ENCODE measurements around the gene EFCAB6. TPM values are rescaled to one million over a fixed set of nuclear protein-coding genes. Genes with fewer than 3 reads are reported as not detected.

Gene EFCAB6
- polyA plus RNA-seq, 2 of the 4 experiments (the other 2 are of a cell fraction), result 0.46 to 1.2 TPM

GRCh38 chr22:43491737-43492136 is 320.4 kb downstream of the EFCAB6 start:
- ATAC-seq (no peak), FAIRE-seq (no peak), DNase-seq (ENCODE audit: low read depth in 1 of 2, low spot score in 1 of 2) (no peak)
- ChIA-PET CTCF (no interaction called here), POLR2A (interaction anchor here (0.5 kb wide), 1 partner anchor 28 kb away, joined by 3 read pairs; no protein-coding TSS in a partner anchor)
- TF ChIP-seq SMC3 (IDR thresholded peaks at IDR 0.05) (no peak), CTCF (IDR thresholded peaks at IDR 0.05) (no peak), CEBPB (IDR thresholded peaks at IDR 0.05) (no peak), NPAS2 (CRISPR knock-in tag; IDR thresholded peaks at IDR 0.05; ENCODE audit: borderline replicate concordance) (no peak), RCOR1 (IDR thresholded peaks at IDR 0.05; ENCODE audit: low read depth, low read length) (no peak), ZC3H11A (IDR thresholded peaks at IDR 0.05) (no peak), JUN (IDR thresholded peaks at IDR 0.05) (no peak)
- Histone ChIP-seq H3K27ac (no peak overlapping the region), H3K4me2 (no peak overlapping the region), H3K9me3 (no peaks in the 10 kb centered on the region), H3K4me3 (no peak overlapping the region), H3K4me1 (no peaks in the 10 kb centered on the region)
- 20% methylated on average over 1 of the region's 1 CpG for WGBS (ENCODE audit: missing lambda C conversion rate)

- no peaks in the 10 kb centered on the region for H3K9me3 ChIP-seq
- H3K27ac ChIP-seq, result no peak overlapping the region
- H3K4me3 ChIP-seq, result no peak overlapping the region
- H3K4me2 ChIP-seq, result no peak overlapping the region
- 31% methylated on average over 3 of the region's 3 CpGs for WGBS (ENCODE audit: missing lambda C conversion rate)
- CTCF ChIA-PET, result no interaction called here
- H3K4me1 ChIP-seq, result no peaks in the 10 kb centered on the region
- FAIRE-seq (no peak), ATAC-seq (no peak), DNase-seq (ENCODE audit: low read depth in 1 of 2, low spot score in 1 of 2) (no peak)
- POLR2A ChIA-PET, result no interaction called here
- no peak for TF ChIP-seq EHMT2 (IDR thresholded peaks at IDR 0.05; ENCODE audit: low read depth)
- TF ChIP-seq ELK1 (IDR thresholded peaks at IDR 0.05; ENCODE audit: low read depth, low read length), result no peak
- no peak for TF ChIP-seq POLR2AphosphoS2 (conservative IDR thresholded peaks at IDR 0.05; ENCODE audit: low read length)
- TF ChIP-seq HDAC2 (IDR thresholded peaks at IDR 0.05), result no peak
- no peak for TF ChIP-seq CBX2 (IDR thresholded peaks at IDR 0.05; ENCODE audit: borderline replicate concordance, low read depth)
Observed at GRCh38 chr22:43491177-43491576, 320.9 kb downstream of the EFCAB6 start.

GRCh38 chr22:43490311-43490710 is 321.8 kb downstream of the EFCAB6 start:
- CTCF ChIA-PET, result interaction anchor here (1.1 kb wide), 1 partner anchor 114 kb away, joined by 3 read pairs; no protein-coding TSS in a partner anchor
- no peak for FAIRE-seq
- ATAC-seq, result no peak
- POLR2A ChIA-PET, result no interaction called here
- Histone ChIP-seq H3K4me2 (no peak overlapping the region), H3K9me3 (no peaks in the 10 kb centered on the region), H3K4me3 (no peak overlapping the region), H3K27ac (no peak overlapping the region), H3K4me1 (no peaks in the 10 kb centered on the region)
- WGBS (ENCODE audit: missing lambda C conversion rate), result 35% methylated on average over 7 of the region's 7 CpGs
- TF ChIP-seq CBX2 (IDR thresholded peaks at IDR 0.05; ENCODE audit: borderline replicate concordance, low read depth) (no peak), CHD4 (IDR thresholded peaks at IDR 0.05; ENCODE audit: borderline replicate concordance) (no peak), BHLHE40 (IDR thresholded peaks at IDR 0.05; ENCODE audit: low read depth, low read length) (no peak), TP53 (CRISPR knock-in tag; IDR thresholded peaks at IDR 0.05) (no peak), CHD2 (IDR thresholded peaks at IDR 0.05; ENCODE audit: low read length, partially characterized antibody) (no peak), RNF2 (IDR thresholded peaks at IDR 0.05; ENCODE audit: borderline replicate concordance, low read depth) (no peak), FOSB (CRISPR knock-in tag; IDR thresholded peaks at IDR 0.05) (no peak), REST (IDR thresholded peaks at IDR 0.05) (no peak), ZNF302 (CRISPR knock-in tag; IDR thresholded peaks at IDR 0.05) (no peak), RFX5 (IDR thresholded peaks at IDR 0.05) (no peak), EHMT2 (IDR thresholded peaks at IDR 0.05; ENCODE audit: low read depth) (no peak), ZSCAN20 (CRISPR knock-in tag; IDR thresholded peaks at IDR 0.05) (no peak), HMGXB4 (CRISPR knock-in tag; IDR thresholded peaks at IDR 0.05; ENCODE audit: borderline replicate concordance) (no peak), CEBPB (IDR thresholded peaks at IDR 0.05) (no peak), HOXB5 (CRISPR knock-in tag; IDR thresholded peaks at IDR 0.05) (no peak), SREBF2 (IDR thresholded peaks at IDR 0.05) (no peak), RCOR1 (IDR thresholded peaks at IDR 0.05; ENCODE audit: low read depth, low read length) (no peak), SMC3 (IDR thresholded peaks at IDR 0.05) (no peak)
- no peak for DNase-seq (ENCODE audit: low read depth in 1 of 2, low spot score in 1 of 2)
